GM12878 (cell line): ENCODE data around the gene KIF6. TPM values are rescaled to one million over a fixed set of nuclear protein-coding genes. Genes with fewer than 3 reads are reported as not detected.

Experiments
- ATAC-seq: fragments of 200-7000 bp; cut with Tn5 transposase; 3 replicates; pipeline ENCODE4 v1.9.1; 2020; ENCODE audit warnings: mild to moderate bottlenecking, moderate library complexity
- BruUV-seq: library from RNA; stranded (reverse); fragments of 400-500 nt; replicated peaks from 2 replicates; lab custom pipeline; 2021; lab: Mats Ljungman, UMichigan
- CTCF ChIA-PET: fragments of 300-600 bp; sonication (Branson Sonifier 250); formaldehyde crosslinking; extraction: SDS; loops from one replicate; lab custom pipeline; 2021; ENCODE audit warnings: inconsistent platforms; lab: Yijun Ruan, JAX
- POLR2A ChIA-PET: fragments of 350-600 bp; formaldehyde crosslinking; extraction: SDS; loops from one replicate; lab custom pipeline; 2021; ENCODE audit warnings: inconsistent platforms; lab: Charles Lee
- RAD21 ChIA-PET: fragments of 300-600 bp; sonication (Branson Sonifier 250); formaldehyde crosslinking; loops from one replicate; lab custom pipeline; 2023; ENCODE audit warnings: antibody characterized with exemption; ENCODE audit not compliant: unreplicated experiment; lab: Charles Lee
- SMC1A ChIA-PET: fragments of 300-600 bp; sonication (Branson Sonifier 250); formaldehyde crosslinking; loops from one replicate; lab custom pipeline; 2023; ENCODE audit not compliant: unreplicated experiment, uncharacterized antibody; lab: Charles Lee
- DNase-seq: peaks from one replicate; pipeline ENCODE4 v3.0.0-alpha.2; 2011; ENCODE audit warnings: low read depth, low spot score
- FAIRE-seq: peaks from 3 replicates; lab custom pipeline; 2011; peaks lifted over from hg19 to GRCh38; lab: Jason Lieb, UNC
- H2AFZ ChIP-seq: 2 replicates; pipeline ENCODE4 v1.6.0; 2011; ENCODE audit warnings: low read depth, low read length, control low read depth; ENCODE audit not compliant: control insufficient read depth
- H3K27ac ChIP-seq: 2 replicates; pipeline ENCODE4 v1.5.1; 2011; ENCODE audit warnings: control low read depth; ENCODE audit not compliant: control insufficient read depth, insufficient read depth
- H3K27me3 ChIP-seq, 2 experiments: replicated peaks in 1 of 2; 2 replicates each; pipeline versions ENCODE4 v1.6.0 to v1.6.1; 2011; ENCODE audit warnings: low read length in 1 of 2; ENCODE audit not compliant: control insufficient read depth in 2 of 2, insufficient read depth in 2 of 2
- H3K36me3 ChIP-seq, 2 experiments: 2 replicates each; pipeline ENCODE4 v1.5.1; 2011; ENCODE audit warnings: low read length in 1 of 2; ENCODE audit not compliant: control insufficient read depth in 2 of 2, insufficient read depth in 2 of 2
- H3K4me1 ChIP-seq: 2 replicates; pipeline ENCODE4 v1.6.1; 2011; ENCODE audit warnings: mild to moderate bottlenecking, low read length, moderate library complexity, mixed read lengths; ENCODE audit not compliant: control insufficient read depth, insufficient read depth
- H3K4me2 ChIP-seq: 2 replicates; pipeline ENCODE4 v1.6.0; 2011; ENCODE audit warnings: control low read depth; ENCODE audit not compliant: control insufficient read depth, insufficient read depth
- H3K4me3 ChIP-seq: fragments of 200-600 bp; sonication (generic); 2 replicates; pipeline ENCODE4 v1.5.1; 2016
- H3K79me2 ChIP-seq: 2 replicates; pipeline ENCODE4 v1.6.0; 2011; ENCODE audit warnings: low read length; ENCODE audit not compliant: control insufficient read depth, insufficient read depth
- H3K9ac ChIP-seq: 2 replicates; pipeline ENCODE4 v1.8.0; 2011; ENCODE audit warnings: low read length, control low read depth, mixed read lengths; ENCODE audit not compliant: control insufficient read depth, insufficient read depth
- H3K9me3 ChIP-seq: replicated peaks from 3 replicates; pipeline ENCODE4 v1.5.1; 2011; ENCODE audit warnings: mild to moderate bottlenecking, low read length; ENCODE audit not compliant: control insufficient read depth, insufficient read depth
- H4K20me1 ChIP-seq: 2 replicates; pipeline ENCODE4 v1.6.0; 2011; ENCODE audit not compliant: control insufficient read depth, insufficient read depth
- CBX5 ChIP-seq: sonication (generic); IDR thresholded peaks from 2 replicates; pipeline ENCODE4 v1.6.1; 2016; ENCODE audit warnings: low read depth, moderate library complexity, mild to moderate bottlenecking, inconsistent platforms
- JUND ChIP-seq: IDR thresholded peaks from 2 replicates; pipeline ENCODE4 v1.6.1; 2012; ENCODE audit warnings: low read depth, mild to moderate bottlenecking, low read length, improper control_type of control experiment, moderate library complexity
- MTA2 ChIP-seq: fragments of 450-650 bp; IDR thresholded peaks from 2 replicates; pipeline ENCODE4 v1.6.1; 2016; ENCODE audit warnings: low read depth, mild to moderate bottlenecking, moderate library complexity
- NRF1 ChIP-seq: conservative IDR thresholded peaks from 2 replicates; pipeline ENCODE4 v1.6.1; 2011; ENCODE audit warnings: mild to moderate bottlenecking, low read depth, low read length, improper control_type of control experiment
- RFX5 ChIP-seq: IDR thresholded peaks from 2 replicates; pipeline ENCODE4 v1.6.1; 2011; ENCODE audit warnings: low read depth, low read length, improper control_type of control experiment
- SMAD5 ChIP-seq: IDR thresholded peaks from 2 replicates; pipeline ENCODE4 v1.6.1; 2016; ENCODE audit warnings: antibody characterized with exemption, low read depth
- SREBF2 ChIP-seq: IDR thresholded peaks from 2 replicates; pipeline ENCODE4 v1.6.1; 2012; ENCODE audit warnings: mild to moderate bottlenecking, low read length
- SUZ12 ChIP-seq: fragments of 200-600 bp; sonication (generic); IDR thresholded peaks from one replicate; pipeline ENCODE4 v1.6.1; 2018; ENCODE audit warnings: antibody characterized with exemption, mild to moderate bottlenecking; ENCODE audit not compliant: unreplicated experiment
- YBX1 ChIP-seq: fragments of 450-650 bp; IDR thresholded peaks from 2 replicates; pipeline ENCODE4 v1.6.1; 2016; ENCODE audit warnings: antibody characterized with exemption
- WGBS: methylation state at CpG from one replicate; pipeline ENCODE4 v1.1.6; 2016; ENCODE audit warnings: low lambda C conversion rate; ENCODE audit not compliant: insufficient replicate concordance, insufficient coverage; ENCODE audit errors: missing lambda C conversion rate; 5-methylcytosine and 5-hydroxymethylcytosine counted together
- in situ Hi-C: fragments of 300-500 bp; cut with MboI; formaldehyde crosslinking; loops from 9 replicates; pipeline ENCODE4 v1.14.3; 2018; ENCODE audit warnings: mixed read lengths
- intact Hi-C: fragments of 100-400 bp; cut with micrococcal nuclease; formaldehyde crosslinking; loops from one replicate; pipeline ENCODE4 v1.14.2; 2022; ENCODE audit not compliant: unreplicated experiment
- polyA plus RNA-seq, 11 experiments: library from polyadenylated mRNA; depleted of rRNA in 4 of 11; unstranded in 6 of 11; stranded (reverse) in 5 of 11; fragments of >200 nt; fragmentation: Nextera tagmentation in 4 of 11; fragmentation: Illumina TruSeq in 1 of 11; extraction: Ambion mirVana in 4 of 11; extraction: Trizol in 1 of 11; gene quantifications; 1 replicate in 1 of 11; 2 replicates in 10 of 11; pipeline versions ENCODE4 v1.2.1 to v1.2.3, GENCODE V29; 2011 to 2016; ENCODE audit warnings: inconsistent platforms in 2 of 11, missing spikeins in 2 of 11, low read depth in 1 of 11
- total RNA-seq, 4 experiments: library from RNA; depleted of rRNA in 3 of 4; stranded (reverse); fragments of >200 nt in 3 of 4; fragmentation: Illumina TruSeq in 1 of 4; extraction: Trizol in 1 of 4; gene quantifications; 2 replicates each; pipeline versions ENCODE4 v1.2.1 to v1.2.3, GENCODE V29; 2013 to 2021
- TF ChIP-seq, protein P1 (sequence below): fragments of 450-650 bp; IDR thresholded peaks from 2 replicates; pipeline ENCODE4 v1.6.1; 2014; ENCODE audit warnings: mild to moderate bottlenecking

The KIF6 gene
- total and polyA plus RNA-seq, 10 of the 15 experiments (the other 5 are each of a cell fraction or from before 2014, with no cell fraction given) = 0.09 to 1.0 (median 0.28) TPM

DNA sequence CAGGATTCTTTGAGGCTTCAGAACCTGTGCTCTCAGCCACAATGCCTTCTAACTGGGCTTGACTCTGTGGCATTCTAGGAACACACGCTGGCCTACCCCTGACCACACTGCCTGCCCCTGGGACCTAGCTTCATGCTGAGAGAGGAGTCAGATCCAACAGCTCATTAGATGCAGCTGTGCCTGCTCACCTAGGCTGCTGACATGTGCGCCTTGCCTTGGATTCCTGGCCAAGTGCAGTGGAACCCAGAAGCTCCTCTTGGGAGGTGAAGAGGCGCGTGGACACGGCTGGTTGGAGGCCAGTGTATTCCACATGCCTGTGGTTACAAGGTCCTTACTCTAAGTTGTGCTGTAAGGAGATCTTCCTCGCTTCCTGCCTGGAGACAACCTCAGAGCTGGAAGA lies 378.0 kb downstream of the KIF6 start:
- H3K27ac ChIP-seq = no peak overlapping the region
- in situ Hi-C loops (no loop called here), intact Hi-C loops (loop anchor here (5.0 to 10.0 kb wide), 3 partner anchors 545 to 1500 kb away; no protein-coding TSS in a partner anchor)
- no peak for TF ChIP-seq CBX5
- TF ChIP-seq SMAD5 = no peak
- no peak for TF ChIP-seq MTA2
- no peak for TF ChIP-seq SUZ12
- TF ChIP-seq JUND = no peak
- TF ChIP-seq RFX5 = no peak
- TF ChIP-seq SREBF2 = no peak
- TF ChIP-seq YBX1 = no peak
- no peak for TF ChIP-seq NRF1
- TF ChIP-seq, protein P1, sequence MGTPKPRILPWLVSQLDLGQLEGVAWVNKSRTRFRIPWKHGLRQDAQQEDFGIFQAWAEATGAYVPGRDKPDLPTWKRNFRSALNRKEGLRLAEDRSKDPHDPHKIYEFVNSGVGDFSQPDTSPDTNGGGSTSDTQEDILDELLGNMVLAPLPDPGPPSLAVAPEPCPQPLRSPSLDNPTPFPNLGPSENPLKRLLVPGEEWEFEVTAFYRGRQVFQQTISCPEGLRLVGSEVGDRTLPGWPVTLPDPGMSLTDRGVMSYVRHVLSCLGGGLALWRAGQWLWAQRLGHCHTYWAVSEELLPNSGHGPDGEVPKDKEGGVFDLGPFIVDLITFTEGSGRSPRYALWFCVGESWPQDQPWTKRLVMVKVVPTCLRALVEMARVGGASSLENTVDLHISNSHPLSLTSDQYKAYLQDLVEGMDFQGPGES = no peak
- H3K4me3 ChIP-seq = no peak overlapping the region
- H4K20me1 ChIP-seq = no peaks in the 10 kb centered on the region
- peaks cover 7% of the 10 kb centered on the region for H3K4me1 ChIP-seq
- SMC1A ChIA-PET = interaction anchor here (0.8 to 2.3 kb wide), 5 partner anchors 11 to 962 kb away, joined by 3 to 7 read pairs (median 3); no protein-coding TSS in a partner anchor
- H3K4me2 ChIP-seq = no peak overlapping the region
- POLR2A ChIA-PET = no interaction called here
- 43% methylated on average over 6 of the region's 6 CpGs for WGBS
- BruUV-seq = no TSS peak
- DNase-seq (no peak), ATAC-seq (no peak), FAIRE-seq (no peak)
- CTCF ChIA-PET = interaction anchor here (0.5 to 2.5 kb wide), 10 partner anchors 11 to 1716 kb away, joined by 3 to 7 read pairs (median 4); no protein-coding TSS in a partner anchor
- no peaks in the 10 kb centered on the region; the same call in 2 of the 3 replicates for H3K9me3 ChIP-seq
- H3K36me3 ChIP-seq = no peaks in the 10 kb centered on the region
- H3K79me2 ChIP-seq = no peaks in the 10 kb centered on the region
- no peak overlapping the region for H2AFZ ChIP-seq
- H3K27me3 ChIP-seq = no peaks in the 10 kb centered on the region
- no peak overlapping the region for H3K9ac ChIP-seq
- RAD21 ChIA-PET = interaction anchor here (0.9 kb wide), 1 partner anchor 16 kb away, joined by 3 read pairs; no protein-coding TSS in a partner anchor
